Caki2 (cell line): ENCODE measurements around the gene CENPM. TPM values are rescaled to one million over a fixed set of nuclear protein-coding genes. Genes with fewer than 3 reads are reported as not detected.
A peak's percentile ranks its signal among the peaks of the same experiment; 100 is the strongest.

Experiments
- DNase-seq: peaks from one replicate; pipeline ENCODE4 v3.0.0-alpha.2; 2015; ENCODE audit warnings: low read depth
- in situ Hi-C: cut with HindIII; loops from 2 replicates; pipeline ENCODE4 v1.10.0; 2016; ENCODE audit warnings: low sequenced_read_pairs, low pct_unique_long_range_greater_than_20kb, mixed read lengths
- total RNA-seq: library from RNA; depleted of rRNA; stranded (reverse); fragments of >200 nt; shearing (Covaris generic); gene quantifications from 2 replicates; pipeline ENCODE4 v1.2.3, GENCODE V29; 2014; ENCODE audit warnings: low replicate concordance

Gene CENPM
- total RNA-seq, 1 experiment from 2014 or later, result 72.2 TPM

- DNase-seq, result no peak
- in situ Hi-C loops, result no loop called here
Observed at GRCh38 chr22:41936894-41937169, 10.1 kb downstream of the CENPM start.

- in situ Hi-C loops, result no loop called here
- no peak for DNase-seq
Observed at GRCh38 chr22:41935509-41935908, 11.4 kb downstream of the CENPM start.

- in situ Hi-C loops, result no loop called here
- DNase-seq, result no peak
Observed at GRCh38 chr22:41935015-41935351, 12.0 kb downstream of the CENPM start.

DNA sequence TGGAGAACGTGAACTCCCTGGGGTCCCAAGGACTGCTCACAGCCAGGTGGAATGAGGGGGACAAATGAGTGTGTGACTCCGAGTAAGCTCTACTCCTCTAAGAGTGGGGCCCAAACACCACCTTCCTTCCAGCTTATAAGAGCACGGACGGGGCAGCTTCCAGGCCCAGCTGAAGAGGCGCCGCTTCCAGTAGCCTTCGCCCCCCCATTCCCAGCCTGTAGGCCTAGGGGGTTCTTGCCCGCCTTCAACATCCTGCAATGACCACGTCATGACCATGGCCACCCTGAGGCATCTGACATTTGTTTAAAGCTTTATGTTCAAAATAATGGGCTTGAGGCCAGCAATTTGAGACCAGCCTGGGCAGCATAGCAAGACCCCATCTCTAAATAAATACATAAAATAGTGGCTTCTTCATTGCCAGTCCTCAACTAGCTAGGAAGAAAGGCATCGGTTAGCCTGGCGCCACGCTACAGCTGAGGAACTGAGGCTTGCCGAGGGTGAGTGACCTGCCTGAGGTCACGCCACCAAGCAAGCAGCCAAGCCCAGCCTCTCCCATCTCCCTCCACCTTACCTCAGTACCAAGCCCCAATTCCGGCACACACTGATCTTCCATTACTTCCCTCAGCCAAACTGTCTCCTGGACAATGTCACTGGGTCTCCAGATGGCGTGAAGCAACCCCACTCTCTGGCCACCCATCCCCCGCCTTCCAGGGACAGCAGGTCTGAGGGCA, 12.5 kb downstream of the CENPM start:
- no peak for DNase-seq
- in situ Hi-C loops, result no loop called here

DNA sequence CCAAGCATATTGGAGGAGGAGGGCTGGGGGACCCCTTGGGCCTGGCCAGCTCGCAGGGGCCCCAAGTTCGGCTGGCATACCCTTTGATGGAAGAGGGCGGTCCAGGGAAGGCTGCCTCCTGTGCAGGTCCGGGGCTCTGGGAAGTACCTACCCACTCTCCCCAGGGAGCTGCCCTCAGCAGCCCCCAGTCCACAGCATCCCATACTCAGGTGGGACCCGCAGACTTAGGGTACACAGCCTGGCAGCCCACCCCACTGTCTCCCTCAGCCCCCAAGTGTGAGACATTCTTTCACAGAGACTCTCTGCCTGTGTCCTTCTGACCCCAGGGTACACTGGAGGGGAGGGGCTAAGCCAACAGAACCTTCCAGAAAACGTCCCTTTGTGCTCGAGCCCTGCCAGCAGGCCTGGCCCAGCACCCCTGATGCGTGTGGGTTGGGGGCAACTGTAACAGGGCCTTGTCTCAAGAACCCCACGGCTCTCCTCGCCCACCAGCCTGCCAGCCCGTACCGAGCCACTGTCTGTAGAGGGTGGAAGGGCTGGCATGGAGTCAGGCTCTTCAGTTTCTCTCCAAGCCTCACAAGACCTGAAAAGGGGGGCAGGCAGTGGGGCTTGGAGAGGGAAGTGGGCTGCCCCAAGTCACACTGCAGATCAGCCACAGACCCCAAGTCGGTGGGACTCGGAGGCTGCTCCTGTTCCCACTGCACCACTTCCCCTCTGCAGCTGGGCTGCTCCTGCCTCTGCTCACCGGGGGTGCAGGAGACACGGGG, 13.4 kb downstream of the CENPM start:
- DNase-seq, result no peak
- in situ Hi-C loops, result no loop called here

DNA sequence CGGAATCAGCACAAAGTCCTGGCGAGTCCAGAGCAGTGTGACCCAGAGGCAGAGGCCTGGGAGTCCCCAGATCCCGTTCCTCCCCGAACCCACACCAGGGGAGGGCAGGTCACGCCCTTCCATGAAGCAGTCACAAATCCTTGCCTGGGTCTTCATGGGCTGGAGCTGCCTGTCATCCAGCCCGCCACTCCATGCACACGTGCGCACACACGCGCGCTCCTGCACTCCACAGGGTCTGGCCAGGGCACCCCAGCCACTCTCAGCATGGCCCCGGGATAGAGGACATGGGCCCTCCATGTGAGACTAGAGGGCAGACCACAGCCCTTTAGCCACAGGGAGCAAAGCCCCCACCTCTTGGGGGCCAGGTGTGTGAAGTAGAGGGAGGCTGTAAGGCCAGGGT, 14.6 kb downstream of the CENPM start:
- in situ Hi-C loops, result no loop called here
- no peak for DNase-seq

- DNase-seq, result no peak
- in situ Hi-C loops, result no loop called here
Observed at GRCh38 chr22:41931701-41932269, 15.2 kb downstream of the CENPM start.

- in situ Hi-C loops, result no loop called here
- DNase-seq, result no peak
Observed at GRCh38 chr22:41929418-41929810, 17.5 kb downstream of the CENPM start.

- in situ Hi-C loops, result no loop called here
- DNase-seq, result no peak
Observed at GRCh38 chr22:41928593-41929417, 18.1 kb downstream of the CENPM start.

- in situ Hi-C loops, result no loop called here
- DNase-seq, result no peak
Observed at GRCh38 chr22:41927813-41928212, 19.1 kb downstream of the CENPM start.

DNA sequence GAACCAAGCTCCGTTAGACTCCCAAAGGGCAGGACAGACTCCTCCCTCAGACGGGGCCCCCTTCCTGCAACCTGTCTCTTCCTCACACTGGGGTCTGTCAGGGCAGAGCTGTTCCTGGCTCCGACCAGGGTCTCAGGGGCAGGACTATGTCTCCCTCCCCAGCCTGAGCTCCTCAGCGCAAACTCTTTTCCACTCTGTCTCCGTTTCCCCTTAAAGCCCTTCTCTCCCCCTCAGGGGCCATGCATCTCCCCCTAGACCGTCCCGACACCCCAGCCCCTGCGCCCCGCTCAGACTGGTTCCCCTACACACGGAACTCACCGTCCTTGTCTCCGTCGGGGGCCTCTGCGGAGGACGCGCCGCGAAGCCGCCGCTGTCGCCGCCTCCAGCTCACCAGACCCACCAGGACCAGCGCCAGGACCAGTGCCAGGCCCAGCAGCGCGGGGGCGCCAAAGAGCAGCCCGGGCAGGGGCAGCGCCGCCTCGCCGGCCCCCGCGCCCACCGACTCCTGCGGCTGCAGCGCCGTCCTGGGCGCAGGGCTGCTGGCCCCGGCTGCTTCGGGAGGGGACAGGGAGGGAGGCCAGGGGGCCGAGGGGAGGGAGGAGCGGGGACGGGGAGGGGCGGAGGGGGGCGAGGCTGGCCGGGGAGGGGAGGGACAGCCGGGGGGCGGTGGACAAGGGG, 21.0 kb downstream of the CENPM start:
- in situ Hi-C loops, result no loop called here

DNA sequence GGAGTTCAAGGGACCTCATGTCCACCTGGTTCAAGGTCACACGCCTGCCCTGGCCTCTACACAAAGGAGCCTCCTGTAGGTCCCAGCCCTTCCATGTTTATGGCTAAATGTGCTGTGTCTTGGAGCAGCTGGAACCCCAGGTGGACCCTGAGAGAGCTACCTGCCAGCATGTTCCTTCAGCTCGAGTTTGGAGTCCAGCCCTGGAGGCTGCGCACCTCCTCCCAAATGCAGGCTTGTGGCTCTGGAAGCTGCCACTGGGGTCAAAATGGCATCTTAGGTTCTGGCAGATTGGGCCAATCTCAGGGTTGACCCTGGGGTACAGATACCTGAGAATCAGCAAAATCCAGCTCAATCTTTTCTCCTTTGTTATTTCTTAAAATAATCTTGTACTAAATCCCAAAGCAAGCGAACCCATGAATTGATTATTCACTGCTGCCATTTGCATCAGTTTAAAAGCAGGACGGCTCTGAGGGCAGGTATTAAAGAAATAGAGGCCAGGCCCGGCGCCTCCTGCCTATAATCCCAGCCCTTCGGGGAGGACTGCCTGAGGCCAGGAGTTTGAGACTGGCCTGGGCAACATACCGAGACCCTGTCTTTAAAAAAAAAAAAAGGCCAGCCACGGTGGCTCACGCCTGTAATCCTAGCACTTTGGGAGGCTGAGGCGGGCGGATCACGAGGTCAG, 23.2 kb downstream of the CENPM start:
- in situ Hi-C loops, result no loop called here
- no peak for DNase-seq

More for the DNA sequence above, 21.0 kb downstream of the CENPM start:
- DNase-seq, result no peak

DNA sequence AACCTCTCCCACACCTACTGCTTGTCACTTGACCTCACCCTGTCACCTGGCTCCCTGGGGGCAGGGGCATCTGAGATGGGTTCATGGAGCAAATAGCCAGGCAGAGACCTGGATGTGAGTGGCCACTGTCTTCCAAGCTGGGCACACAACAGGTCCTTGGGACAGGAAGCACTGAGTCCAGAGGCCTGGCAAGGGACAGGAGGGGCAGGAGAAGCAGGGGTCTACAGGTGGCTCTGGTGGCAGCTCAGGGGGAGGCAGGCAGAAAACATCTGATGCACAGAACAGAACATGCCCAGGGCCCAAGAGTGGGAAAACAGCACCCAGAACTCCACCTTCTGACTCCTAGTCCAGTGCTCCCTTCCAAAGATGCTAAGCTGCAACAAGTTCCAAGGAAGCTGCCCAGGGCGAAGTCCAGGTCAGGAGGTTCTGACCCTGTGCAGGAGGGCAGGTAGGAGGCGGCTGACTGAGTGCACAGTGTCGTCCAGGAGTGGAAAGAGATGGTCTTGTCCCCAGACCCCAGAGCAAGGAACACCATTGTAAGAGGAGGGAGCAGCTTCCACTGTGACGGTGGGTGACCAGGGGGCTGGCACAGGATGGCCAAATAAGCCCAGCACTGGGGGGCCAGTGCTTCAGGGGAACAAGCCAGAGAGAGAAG, 23.9 kb downstream of the CENPM start:
- DNase-seq, result no peak
- in situ Hi-C loops, result no loop called here

GRCh38 chr22:41922328-41922727, 24.6 kb downstream of the CENPM start:
- in situ Hi-C loops, result no loop called here
- DNase-seq, result no peak

DNA sequence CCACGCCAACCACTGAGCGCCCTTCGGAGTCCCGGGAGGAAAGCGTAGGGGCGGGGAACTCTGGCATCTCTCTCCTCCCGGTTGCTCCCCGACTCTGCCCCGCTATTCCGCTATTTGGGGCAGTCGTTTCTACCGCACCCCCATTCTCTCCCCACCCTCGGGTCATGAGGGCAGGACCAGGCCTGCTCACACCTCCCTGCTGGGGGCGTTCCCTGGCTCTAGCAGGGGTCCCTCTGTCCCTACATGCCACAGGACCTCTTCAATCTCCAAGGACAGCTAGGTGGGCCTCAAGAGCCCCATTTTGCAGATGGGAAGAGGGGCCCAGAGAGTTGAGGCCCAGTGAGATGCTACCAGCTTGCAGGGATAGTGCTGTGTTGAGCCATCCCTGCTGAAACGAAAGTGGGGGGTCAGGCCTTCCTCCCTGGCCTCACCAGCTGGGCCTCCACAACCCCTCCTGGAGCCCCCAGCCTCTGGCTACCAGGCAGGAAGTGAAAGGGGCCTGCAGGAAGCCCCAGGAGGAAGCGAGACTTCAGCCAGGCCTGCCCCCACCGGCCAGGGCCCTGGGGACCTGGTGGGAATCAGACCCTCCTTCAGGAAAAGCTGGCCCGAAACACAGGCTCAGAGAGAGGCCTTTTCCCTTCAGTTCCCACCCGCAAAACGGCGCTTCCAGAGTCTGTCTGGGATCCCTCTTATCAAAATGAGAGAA, 26.5 kb downstream of the CENPM start:
- in situ Hi-C loops, result no loop called here
- DNase-seq, result no peak

GRCh38 chr22:41919357-41920224, 27.4 kb downstream of the CENPM start:
- DNase-seq, result peak; percentile 33
- in situ Hi-C loops, result no loop called here
